H1 (cell line): ENCODE results near the gene CFAP298. TPM values are rescaled to one million over a fixed set of nuclear protein-coding genes. Genes with fewer than 3 reads are reported as not detected.

Source experiments
- BCL11A ChIP-seq, 2 experiments: IDR thresholded peaks; one replicate each; pipeline ENCODE4 v1.6.1; 2011; ENCODE audit warnings: low read depth in 2 of 2, low read length in 2 of 2, mild to moderate bottlenecking in 2 of 2
- BRCA1 ChIP-seq: IDR thresholded peaks from 2 replicates; pipeline ENCODE4 v1.6.1; 2012; ENCODE audit warnings: low read depth, low read length, improper control_type of control experiment
- CTBP2 ChIP-seq: IDR thresholded peaks from 2 replicates; pipeline ENCODE4 v1.7.0; 2011; ENCODE audit warnings: borderline replicate concordance, mild to moderate bottlenecking, moderate library complexity, mixed read lengths, low read length; ENCODE audit not compliant: insufficient read depth, insufficient read length
- CTCF ChIP-seq, 3 experiments: IDR thresholded peaks; 1 replicate in 2 of 3; 2 replicates in 1 of 3; pipeline versions ENCODE4 v1.5.1 to v1.6.1; 2011; ENCODE audit warnings: low read length in 3 of 3, mild to moderate bottlenecking in 3 of 3, inconsistent platforms in 2 of 3, low read depth in 1 of 3, moderate library complexity in 1 of 3; ENCODE audit not compliant: insufficient read depth in 1 of 3; ENCODE audit errors: control extremely low read depth in 1 of 3
- E2F6 ChIP-seq: IDR thresholded peaks from 2 replicates; pipeline ENCODE4 v1.6.1; 2012; ENCODE audit warnings: inconsistent platforms
- FOSL1 ChIP-seq: IDR thresholded peaks from 2 replicates; pipeline ENCODE4 v1.6.1; 2011; ENCODE audit warnings: mild to moderate bottlenecking, low read depth, low read length, moderate library complexity; ENCODE audit not compliant: insufficient read depth
- GTF2F1 ChIP-seq: IDR thresholded peaks from 2 replicates; pipeline ENCODE4 v1.6.1; 2012; ENCODE audit warnings: low read depth, low read length, improper control_type of control experiment, borderline replicate concordance
- HDAC2 ChIP-seq, 2 experiments: fragments of 300-600 bp in 1 of 2; sonication (generic) in 1 of 2; IDR thresholded peaks; 2 replicates each; pipeline ENCODE4 v1.6.1; 2011 to 2012; ENCODE audit warnings: low read depth in 2 of 2, low read length in 2 of 2, mild to moderate bottlenecking in 2 of 2, moderate library complexity in 2 of 2, borderline replicate concordance in 1 of 2, inconsistent platforms in 1 of 2
- HDAC6 ChIP-seq: IDR thresholded peaks from one replicate; pipeline ENCODE4 v1.7.1; 2012; ENCODE audit warnings: low read depth, mild to moderate bottlenecking, inconsistent platforms, low read length, moderate library complexity
- JUND ChIP-seq: IDR thresholded peaks from 2 replicates; pipeline ENCODE4 v1.6.1; 2011; ENCODE audit warnings: mild to moderate bottlenecking, improper control_type of control experiment, low read length
- MAFK ChIP-seq: IDR thresholded peaks from 2 replicates; pipeline ENCODE4 v1.6.1; 2012; ENCODE audit warnings: low read depth, mild to moderate bottlenecking, improper control_type of control experiment, low read length
- RAD21 ChIP-seq, 2 experiments: IDR thresholded peaks in 1 of 2; conservative IDR thresholded peaks in 1 of 2; 2 replicates each; pipeline ENCODE4 v1.6.1; 2011; ENCODE audit warnings: low read depth in 2 of 2, low read length in 2 of 2, improper control_type of control experiment in 1 of 2, inconsistent platforms in 1 of 2, mild to moderate bottlenecking in 1 of 2, moderate library complexity in 1 of 2
- SIRT6 ChIP-seq: IDR thresholded peaks from one replicate; pipeline ENCODE4 v1.7.1; 2012; ENCODE audit warnings: low read length, inconsistent platforms
- SP2 ChIP-seq: IDR thresholded peaks from 2 replicates; pipeline ENCODE4 v1.6.1; 2012; ENCODE audit warnings: mild to moderate bottlenecking, low read length, inconsistent platforms
- SRF ChIP-seq: IDR thresholded peaks from 2 replicates; pipeline ENCODE4 v1.6.1; 2011; ENCODE audit warnings: mild to moderate bottlenecking, low read depth, low read length, moderate library complexity
- TAF1 ChIP-seq: IDR thresholded peaks from 2 replicates; pipeline ENCODE4 v1.6.1; 2011; ENCODE audit warnings: mild to moderate bottlenecking, low read depth, low read length
- USF2 ChIP-seq: IDR thresholded peaks from 2 replicates; pipeline ENCODE4 v1.6.1; 2011; ENCODE audit warnings: low read length, improper control_type of control experiment
- polyA plus RNA-seq, 7 experiments: library from polyadenylated mRNA; depleted of rRNA in 3 of 7; stranded (reverse) in 5 of 7; unstranded in 2 of 7; fragments of >200 nt in 5 of 7; fragments of 200-250 nt in 2 of 7; gene quantifications; 1 replicate in 5 of 7; 2 replicates in 1 of 7; 4 replicates in 1 of 7; pipeline versions ENCODE4 v1.2.1 to v1.2.3, GENCODE V29; 2011 to 2013; ENCODE audit warnings: missing spikeins in 2 of 7, mixed read lengths in 2 of 7
- total RNA-seq: library from RNA; stranded (reverse); fragmentation: NEBNext Ultra II Directional; extraction: Animal tissue kit (Norgen Biotek cat#: 25700); gene quantifications from 2 replicates; pipeline ENCODE4 v1.2.1, GENCODE V29; 2021

CFAP298 gene
- total and polyA plus RNA-seq, 2 of the 8 experiments (the other 6 are each of a cell fraction or from before 2014, with no cell fraction given) = 43.0 to 68.1 TPM

- TF ChIP-seq SP2 = no peak
- TF ChIP-seq HDAC2 (IDR thresholded peaks at IDR 0.05; ENCODE audit: borderline replicate concordance in 1 of 2, low read depth in 2 of 2, low read length in 2 of 2) = peak in 1 of 2 experiments; percentile 80; a peak in 3 of 4 replicates
- TF ChIP-seq CTCF (IDR thresholded peaks at IDR 0.05; ENCODE audit: control extremely low read depth in 1 of 3, insufficient read depth in 1 of 3, low read depth in 1 of 3, low read length in 3 of 3) = no peak
- TF ChIP-seq CTBP2 = no peak
- TF ChIP-seq SIRT6 = no peak
- TF ChIP-seq JUND = no peak
- TF ChIP-seq E2F6 = peak; percentile 67
- TF ChIP-seq BCL11A (IDR thresholded peaks at IDR 0.05; ENCODE audit: low read depth in 2 of 2, low read length in 2 of 2) = no peak
- TF ChIP-seq FOSL1 = no peak
- TF ChIP-seq USF2 = no peak
- peak; percentile 53; the same call in 1 of the 2 replicates for TF ChIP-seq TAF1
- TF ChIP-seq HDAC6 = no peak
- no peak for TF ChIP-seq SRF
- no peak for TF ChIP-seq MAFK
- TF ChIP-seq GTF2F1 = no peak
- TF ChIP-seq RAD21 (IDR thresholded peaks at IDR 0.05 in 1 of 2, conservative IDR thresholded peaks at IDR 0.05 in 1 of 2; ENCODE audit: low read depth in 2 of 2, low read length in 2 of 2) = 0 out of 4 replicates have a peak, but pooled peaks of 1 of the 2 experiments have one; percentile 3
- no peak for TF ChIP-seq BRCA1
These were observed 7.7 kb downstream of the CFAP298 start (continued) for GRCh38 chr21:32604464-32604863.
